ENCODE measurements around the gene RAB4B.

DNA sequence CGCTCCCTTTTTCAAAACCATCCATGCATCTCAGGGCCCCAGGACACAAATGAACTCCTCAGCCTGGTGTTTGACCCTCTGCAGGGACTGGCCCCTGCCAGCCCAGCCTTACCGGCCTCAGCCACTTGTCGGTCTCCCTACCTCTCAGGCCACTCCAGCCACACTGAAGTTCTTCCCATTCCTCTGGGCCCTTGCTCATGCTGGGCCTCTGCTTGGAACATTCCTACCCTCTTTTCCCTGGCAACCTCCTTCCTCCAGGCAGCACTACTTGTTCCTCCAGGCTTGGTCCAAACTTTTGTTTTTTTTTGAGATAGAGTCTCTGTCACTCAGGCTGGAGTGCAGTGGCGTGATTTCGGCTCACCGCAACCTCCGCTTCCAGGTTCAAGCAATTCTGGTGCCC, 13.3 kb downstream of the RAB4B start:
- TF ChIP-seq, protein P1, sequence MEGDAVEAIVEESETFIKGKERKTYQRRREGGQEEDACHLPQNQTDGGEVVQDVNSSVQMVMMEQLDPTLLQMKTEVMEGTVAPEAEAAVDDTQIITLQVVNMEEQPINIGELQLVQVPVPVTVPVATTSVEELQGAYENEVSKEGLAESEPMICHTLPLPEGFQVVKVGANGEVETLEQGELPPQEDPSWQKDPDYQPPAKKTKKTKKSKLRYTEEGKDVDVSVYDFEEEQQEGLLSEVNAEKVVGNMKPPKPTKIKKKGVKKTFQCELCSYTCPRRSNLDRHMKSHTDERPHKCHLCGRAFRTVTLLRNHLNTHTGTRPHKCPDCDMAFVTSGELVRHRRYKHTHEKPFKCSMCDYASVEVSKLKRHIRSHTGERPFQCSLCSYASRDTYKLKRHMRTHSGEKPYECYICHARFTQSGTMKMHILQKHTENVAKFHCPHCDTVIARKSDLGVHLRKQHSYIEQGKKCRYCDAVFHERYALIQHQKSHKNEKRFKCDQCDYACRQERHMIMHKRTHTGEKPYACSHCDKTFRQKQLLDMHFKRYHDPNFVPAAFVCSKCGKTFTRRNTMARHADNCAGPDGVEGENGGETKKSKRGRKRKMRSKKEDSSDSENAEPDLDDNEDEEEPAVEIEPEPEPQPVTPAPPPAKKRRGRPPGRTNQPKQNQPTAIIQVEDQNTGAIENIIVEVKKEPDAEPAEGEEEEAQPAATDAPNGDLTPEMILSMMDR (IDR thresholded peaks at IDR 0.05), result no peak
- no peak for TF ChIP-seq POLR2A (IDR thresholded peaks at IDR 0.05)

Measured in body of pancreas (tissue), 4 donors.